OCI-LY7 (cell line): ENCODE measurements around the gene RAET1E. TPM values are rescaled to one million over a fixed set of nuclear protein-coding genes. Genes with fewer than 3 reads are reported as not detected.
"Not testable (repeated sequence)": the region's sequence is repeated elsewhere in the genome, so short reads cannot be mapped to it uniquely, and the experiment has no call there.

Experiments
- BruUV-seq: library from RNA; stranded (reverse); fragments of 400-500 nt; replicated peaks from 2 replicates; lab custom pipeline; 2021; lab: Mats Ljungman, UMichigan
- CTCF ChIA-PET: fragments of 300-600 bp; sonication (Branson Sonifier 250); formaldehyde crosslinking; loops from one replicate; lab custom pipeline; 2022; ENCODE audit warnings: antibody characterized with exemption; ENCODE audit not compliant: unreplicated experiment; lab: Charles Lee
- POLR2A ChIA-PET: fragments of 300-600 bp; sonication (Branson Sonifier 250); formaldehyde crosslinking; loops from one replicate; lab custom pipeline; 2022; ENCODE audit warnings: antibody characterized with exemption; lab: Charles Lee
- DNase-seq: peaks from one replicate; pipeline ENCODE4 v3.0.0-alpha.2; 2015; ENCODE audit warnings: low spot score
- H2AFZ ChIP-seq: fragments of 200-600 bp; sonication (generic), shearing (Covaris generic); 2 replicates; pipeline ENCODE4 v1.6.1; 2014; ENCODE audit warnings: mild to moderate bottlenecking, antibody characterized with exemption, low read length, moderate library complexity
- H3K27ac ChIP-seq: fragments of 200-600 bp; sonication (generic); 2 replicates; pipeline ENCODE4 v1.5.1; 2014; ENCODE audit warnings: mixed run types, low read depth, mild to moderate bottlenecking, moderate library complexity, low read length, inconsistent platforms; ENCODE audit not compliant: poor library complexity, severe bottlenecking
- H3K36me3 ChIP-seq: fragments of 200-600 bp; sonication (generic); 2 replicates; pipeline ENCODE4 v1.6.1; 2014; ENCODE audit warnings: mild to moderate bottlenecking, antibody characterized with exemption, low read length, moderate library complexity, mixed read lengths; ENCODE audit not compliant: insufficient read depth
- H3K4me1 ChIP-seq: fragments of 200-600 bp; sonication (generic); 2 replicates; pipeline ENCODE4 v1.5.1; 2014; ENCODE audit warnings: mild to moderate bottlenecking, low read length; ENCODE audit not compliant: insufficient read depth, poor library complexity, severe bottlenecking
- H3K4me2 ChIP-seq: fragments of 200-600 bp; sonication (generic); 2 replicates; pipeline ENCODE4 v1.6.1; 2014; ENCODE audit warnings: mild to moderate bottlenecking, low read length
- H3K4me3 ChIP-seq: fragments of 200-600 bp; sonication (generic); 2 replicates; pipeline ENCODE4 v1.5.1; 2014; ENCODE audit warnings: mild to moderate bottlenecking, low read depth, low read length; ENCODE audit not compliant: poor library complexity, severe bottlenecking
- H3K79me2 ChIP-seq: fragments of 200-600 bp; sonication (generic); 2 replicates; pipeline ENCODE4 v1.6.1; 2016; ENCODE audit warnings: low read depth, mild to moderate bottlenecking, low read length, moderate library complexity, mixed read lengths; ENCODE audit not compliant: insufficient read depth
- H3K9me2 ChIP-seq: fragments of 200-600 bp; sonication (generic); 2 replicates; pipeline ENCODE4 v1.6.1; 2016; ENCODE audit warnings: mild to moderate bottlenecking, low read length, mixed read lengths; ENCODE audit not compliant: insufficient read depth
- H3K9me3 ChIP-seq: fragments of 200-600 bp; sonication (generic); 2 replicates; pipeline ENCODE4 v1.6.1; 2014; ENCODE audit warnings: mild to moderate bottlenecking, mixed run types, low read length, mixed read lengths
- H4K20me1 ChIP-seq: fragments of 200-600 bp; sonication (generic); 2 replicates; pipeline ENCODE4 v1.6.1; 2014; ENCODE audit warnings: mild to moderate bottlenecking, antibody characterized with exemption, low read length, moderate library complexity, mixed read lengths; ENCODE audit not compliant: insufficient read depth
- EZH2phosphoT487 ChIP-seq: fragments of 200-600 bp; sonication (generic); IDR thresholded peaks from 2 replicates; pipeline ENCODE4 v1.6.1; 2018; ENCODE audit warnings: low read depth, borderline replicate concordance, mild to moderate bottlenecking, mixed run types, antibody characterized with exemption, low read length, moderate library complexity, mixed read lengths
- intact Hi-C: fragments of 100-400 bp; cut with micrococcal nuclease; formaldehyde crosslinking; loops from one replicate; pipeline ENCODE4 v1.10.0; 2022; ENCODE audit not compliant: unreplicated experiment
- total RNA-seq, 2 experiments: library from RNA; depleted of rRNA in 1 of 2; stranded (reverse); fragments of >200 nt in 1 of 2; shearing (Covaris generic) in 1 of 2; gene quantifications; 2 replicates each; pipeline ENCODE4 v1.2.3, GENCODE V29; 2014 to 2022
- TF ChIP-seq, protein P1 (sequence below): fragments of 200-600 bp; sonication (generic); conservative IDR thresholded peaks from 2 replicates; pipeline ENCODE4 v1.5.1; 2014; ENCODE audit warnings: mild to moderate bottlenecking, antibody characterized with exemption, low read length, moderate library complexity, mixed read lengths

RAET1E gene
- total RNA-seq, 2 experiments from 2014 or later = not detected

DNA sequence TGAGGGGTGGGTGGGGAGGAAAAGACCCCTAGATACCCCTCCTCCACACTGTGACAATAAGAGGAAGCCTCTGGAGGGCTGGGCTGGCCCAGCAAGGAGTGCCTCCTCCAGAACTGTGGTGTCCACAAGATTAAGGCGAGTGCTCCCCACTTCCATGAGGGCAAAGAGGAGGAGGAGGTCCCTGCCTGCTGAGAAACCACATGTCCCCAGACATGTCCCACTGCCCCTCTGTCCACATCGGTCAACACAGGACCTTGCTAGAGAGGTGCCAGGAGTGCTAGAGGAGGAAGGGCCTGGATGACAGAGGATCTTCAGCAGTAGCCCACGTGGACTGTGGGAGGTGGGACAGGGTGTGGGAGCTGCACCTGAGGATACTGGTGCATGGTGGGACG is 21.9 kb upstream of the RAET1E start:
- no TSS peak for BruUV-seq
- no peak for DNase-seq
- H2AFZ ChIP-seq = no peak overlapping the region
- POLR2A ChIA-PET = interaction anchor here (0.6 kb wide), 1 partner anchor 420 kb away, joined by 3 read pairs; no protein-coding TSS in a partner anchor
- no peak overlapping the region for H3K4me2 ChIP-seq
- CTCF ChIA-PET = no interaction called here
- H3K9me2 ChIP-seq = no peaks in the 10 kb centered on the region
- peaks cover 4% of the 10 kb centered on the region for H3K4me1 ChIP-seq
- H3K36me3 ChIP-seq = no peaks in the 10 kb centered on the region
- TF ChIP-seq, protein P1, sequence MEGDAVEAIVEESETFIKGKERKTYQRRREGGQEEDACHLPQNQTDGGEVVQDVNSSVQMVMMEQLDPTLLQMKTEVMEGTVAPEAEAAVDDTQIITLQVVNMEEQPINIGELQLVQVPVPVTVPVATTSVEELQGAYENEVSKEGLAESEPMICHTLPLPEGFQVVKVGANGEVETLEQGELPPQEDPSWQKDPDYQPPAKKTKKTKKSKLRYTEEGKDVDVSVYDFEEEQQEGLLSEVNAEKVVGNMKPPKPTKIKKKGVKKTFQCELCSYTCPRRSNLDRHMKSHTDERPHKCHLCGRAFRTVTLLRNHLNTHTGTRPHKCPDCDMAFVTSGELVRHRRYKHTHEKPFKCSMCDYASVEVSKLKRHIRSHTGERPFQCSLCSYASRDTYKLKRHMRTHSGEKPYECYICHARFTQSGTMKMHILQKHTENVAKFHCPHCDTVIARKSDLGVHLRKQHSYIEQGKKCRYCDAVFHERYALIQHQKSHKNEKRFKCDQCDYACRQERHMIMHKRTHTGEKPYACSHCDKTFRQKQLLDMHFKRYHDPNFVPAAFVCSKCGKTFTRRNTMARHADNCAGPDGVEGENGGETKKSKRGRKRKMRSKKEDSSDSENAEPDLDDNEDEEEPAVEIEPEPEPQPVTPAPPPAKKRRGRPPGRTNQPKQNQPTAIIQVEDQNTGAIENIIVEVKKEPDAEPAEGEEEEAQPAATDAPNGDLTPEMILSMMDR = no peak
- TF ChIP-seq EZH2phosphoT487 = no peak
- no peak overlapping the region for H3K27ac ChIP-seq
- H3K79me2 ChIP-seq = no peaks in the 10 kb centered on the region
- intact Hi-C loops = loop anchor here (10.0 kb wide), 1 partner anchor 355 kb away; the partner anchor contains the start of gene GINM1
- no peaks in the 10 kb centered on the region for H4K20me1 ChIP-seq
- H3K4me3 ChIP-seq = no peak overlapping the region
- no peaks in the 10 kb centered on the region for H3K9me3 ChIP-seq

DNA sequence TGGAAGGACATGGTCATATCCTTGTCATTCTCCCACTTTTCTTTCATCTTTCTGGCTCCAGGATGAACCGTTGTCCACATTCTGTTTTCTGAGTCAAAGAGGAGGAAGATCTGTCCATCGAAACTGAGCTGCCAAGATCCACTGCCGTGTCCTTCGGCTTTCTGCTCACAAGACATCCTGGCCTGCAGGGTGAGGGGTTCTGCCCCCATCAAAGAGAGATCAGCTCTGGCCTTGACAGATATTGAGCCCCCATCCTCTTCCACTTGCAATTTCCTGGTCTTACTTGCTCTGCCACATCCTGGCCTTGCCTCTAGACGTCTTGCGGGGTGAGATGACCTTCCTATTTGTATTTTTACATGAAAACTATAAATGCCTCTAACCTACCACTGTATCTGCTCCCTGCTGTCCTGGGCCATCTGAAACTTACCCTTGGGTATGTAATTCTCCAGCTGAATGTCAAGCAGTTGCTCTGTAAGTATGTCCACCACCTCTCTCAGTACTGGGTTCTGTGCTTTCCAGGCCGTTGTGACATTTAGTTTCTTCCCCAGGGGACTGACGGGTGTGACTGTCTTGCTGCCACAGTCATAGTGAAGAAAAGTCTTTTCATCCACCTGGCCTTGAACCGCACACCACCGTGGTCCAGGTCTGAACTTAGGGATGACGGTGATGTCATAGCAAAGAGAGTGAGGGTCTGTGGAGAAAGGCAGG is 21.4 kb upstream of the RAET1E start:
- H3K79me2 ChIP-seq, H2AFZ ChIP-seq, CTCF ChIA-PET, POLR2A ChIA-PET, H3K9me2 ChIP-seq, H3K4me3 ChIP-seq, intact Hi-C loops, H3K27ac ChIP-seq, H3K36me3 ChIP-seq, H3K4me2 ChIP-seq, DNase-seq, H3K9me3 ChIP-seq, BruUV-seq, H4K20me1 ChIP-seq, H3K4me1 ChIP-seq: not testable (repeated sequence)

DNA sequence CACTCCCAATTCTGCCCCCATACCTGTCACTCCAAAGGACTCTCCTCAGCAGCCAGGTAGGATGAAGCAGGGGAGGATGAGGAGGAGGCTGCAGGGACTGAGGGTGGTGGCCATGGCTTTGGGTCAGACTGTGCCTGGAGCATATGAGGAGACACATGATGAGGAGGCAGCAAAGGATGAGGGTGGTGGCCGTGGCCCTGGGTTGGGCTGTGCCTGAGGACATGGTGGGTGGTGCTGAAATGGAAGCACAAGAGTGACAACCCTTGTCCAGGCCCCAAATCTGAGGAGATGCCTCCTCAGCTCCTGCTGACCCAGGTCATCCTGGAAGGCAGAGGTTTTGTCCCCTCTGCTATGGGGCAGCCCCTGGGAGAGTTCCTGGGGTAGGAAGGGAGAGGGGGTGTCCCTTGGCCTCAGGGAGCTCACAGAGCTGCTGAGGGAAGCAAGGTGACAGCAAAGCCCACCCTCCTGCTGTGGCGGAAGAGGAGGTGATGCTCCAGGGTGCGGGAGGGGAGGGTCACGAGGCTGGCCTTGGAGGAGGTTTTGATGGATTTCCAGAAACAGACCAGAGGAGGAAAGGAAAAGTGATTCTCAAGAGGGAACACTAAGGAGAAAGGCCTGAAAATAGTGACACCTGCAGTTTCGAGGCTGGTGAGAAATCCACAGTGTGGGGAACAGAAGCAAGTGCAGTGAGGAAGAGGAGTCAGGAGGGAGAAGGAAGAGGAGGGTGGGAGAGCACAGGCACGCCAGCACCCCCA is 20.4 kb upstream of the RAET1E start:
- no peaks in the 10 kb centered on the region for H3K9me3 ChIP-seq
- H3K4me3 ChIP-seq = no peak overlapping the region
- H3K4me1 ChIP-seq = peaks cover 2% of the 10 kb centered on the region
- H3K36me3 ChIP-seq = no peaks in the 10 kb centered on the region
- POLR2A ChIA-PET = no interaction called here
- intact Hi-C loops = no loop called here
- no peak for TF ChIP-seq EZH2phosphoT487
- TF ChIP-seq, protein P1 = no peak
- H3K79me2 ChIP-seq = no peaks in the 10 kb centered on the region
- no peak overlapping the region for H3K27ac ChIP-seq
- no peaks in the 10 kb centered on the region for H4K20me1 ChIP-seq
- H3K9me2 ChIP-seq = no peaks in the 10 kb centered on the region
- no TSS peak for BruUV-seq
- DNase-seq = no peak
- no peak overlapping the region for H2AFZ ChIP-seq
- CTCF ChIA-PET = no interaction called here
- no peak overlapping the region for H3K4me2 ChIP-seq
